MM.1S (cell line): Measurements from ENCODE around the gene NFE2L3.
"Not testable (repeated sequence)": the region's sequence is repeated elsewhere in the genome, so short reads cannot be mapped to it uniquely, and the experiment has no call there.

Experiments used
- DNase-seq: peaks from one replicate; pipeline ENCODE4 v3.0.0-alpha.2; 2015
- H2AFZ ChIP-seq: fragments of 300-600 bp; sonication (generic); 2 replicates; pipeline ENCODE4 v1.6.0; 2016; ENCODE audit warnings: antibody characterized with exemption, low read length
- H3F3A ChIP-seq: fragments of 300-600 bp; sonication (generic); 2 replicates; pipeline ENCODE4 v1.6.1; 2016; ENCODE audit warnings: mild to moderate bottlenecking, antibody characterized with exemption, low read length, moderate library complexity, mixed read lengths; ENCODE audit not compliant: insufficient read depth
- H3K27ac ChIP-seq: fragments of 300-600 bp; sonication (generic); 2 replicates; pipeline ENCODE4 v1.5.1; 2016; ENCODE audit warnings: mild to moderate bottlenecking, low read length
- H3K27me3 ChIP-seq: fragments of 300-600 bp; sonication (generic); replicated peaks from 2 replicates; pipeline ENCODE4 v1.6.0; 2016; ENCODE audit warnings: low read length; ENCODE audit not compliant: insufficient read depth
- H3K36me3 ChIP-seq: fragments of 300-600 bp; sonication (generic); replicated peaks from 2 replicates; pipeline ENCODE4 v1.6.1; 2016; ENCODE audit warnings: mild to moderate bottlenecking, low read length, mixed read lengths; ENCODE audit not compliant: insufficient read depth
- H3K4me1 ChIP-seq: fragments of 300-600 bp; sonication (generic); 2 replicates; pipeline ENCODE4 v1.6.1; 2016; ENCODE audit warnings: low read length, mixed read lengths
- H3K4me2 ChIP-seq: fragments of 300-600 bp; sonication (generic); 2 replicates; pipeline ENCODE4 v1.6.0; 2016; ENCODE audit warnings: low read depth, low read length
- H3K4me3 ChIP-seq: fragments of 300-600 bp; sonication (generic); 2 replicates; pipeline ENCODE4 v1.5.1; 2016; ENCODE audit warnings: low read length, mixed read lengths
- H3K79me2 ChIP-seq: fragments of 300-600 bp; sonication (generic); 2 replicates; pipeline ENCODE4 v1.6.1; 2016; ENCODE audit warnings: mixed run types, low read length, mixed read lengths
- H3K9ac ChIP-seq: fragments of 300-600 bp; sonication (generic); 2 replicates; pipeline ENCODE4 v1.6.1; 2016; ENCODE audit warnings: low read length, mixed read lengths
- H3K9me2 ChIP-seq: fragments of 300-600 bp; sonication (generic); replicated peaks from 2 replicates; pipeline ENCODE4 v1.6.1; 2016; ENCODE audit warnings: mild to moderate bottlenecking, low read length, mixed read lengths; ENCODE audit not compliant: insufficient read depth
- H3K9me3 ChIP-seq: fragments of 300-600 bp; sonication (generic); replicated peaks from 2 replicates; pipeline ENCODE4 v1.6.1; 2016; ENCODE audit warnings: mild to moderate bottlenecking, low read length, mixed read lengths; ENCODE audit not compliant: insufficient read depth
- H4K20me1 ChIP-seq: fragments of 300-600 bp; sonication (generic); 2 replicates; pipeline ENCODE4 v1.6.1; 2016; ENCODE audit warnings: mild to moderate bottlenecking, low read length, moderate library complexity, mixed read lengths; ENCODE audit not compliant: insufficient read depth
- CTCF ChIP-seq: fragments of 300-600 bp; sonication (generic); IDR thresholded peaks from 2 replicates; pipeline ENCODE4 v1.5.1; 2016; ENCODE audit warnings: antibody characterized with exemption, low read length, mixed read lengths
- EZH2 ChIP-seq: fragments of 300-600 bp; sonication (generic); optimal IDR thresholded peaks from 2 replicates; pipeline ENCODE3; 2017; ENCODE audit warnings: low read depth, mild to moderate bottlenecking, antibody characterized with exemption, low read length, mixed read lengths
- EZH2phosphoT487 ChIP-seq: fragments of 300-600 bp; sonication (generic); IDR thresholded peaks from 2 replicates; pipeline ENCODE4 v1.6.1; 2018; ENCODE audit warnings: antibody characterized with exemption, low read length

The NFE2L3 gene

GRCh38 chr7:26191974-26192479 lies 40.0 kb downstream of the NFE2L3 start:
- no peak overlapping the region for H3K9ac ChIP-seq
- TF ChIP-seq EZH2 (no peak), EZH2phosphoT487 (no peak), CTCF (no peak)
- H3K9me2 ChIP-seq: no peaks in the 10 kb centered on the region
- H3K9me3 ChIP-seq: no peaks in the 10 kb centered on the region
- peaks cover 60% of the 10 kb centered on the region for H3K36me3 ChIP-seq
- no peaks in the 10 kb centered on the region for H3K27me3 ChIP-seq
- H3K27ac ChIP-seq: no peak overlapping the region
- H3K79me2 ChIP-seq: peaks cover 98% of the 10 kb centered on the region
- peaks cover 80% of the 10 kb centered on the region for H3K4me1 ChIP-seq
- H4K20me1 ChIP-seq: peaks cover 92% of the 10 kb centered on the region
- H3K4me2 ChIP-seq: no peak overlapping the region
- no peak overlapping the region for H2AFZ ChIP-seq
- H3K4me3 ChIP-seq: no peak overlapping the region
- H3F3A ChIP-seq: peaks cover 95% of the 10 kb centered on the region
- no peak for DNase-seq

GRCh38 chr7:26192485-26193087 lies 40.6 kb downstream of the NFE2L3 start:
- Histone ChIP-seq H3K27ac (no peak overlapping the region), H3K79me2 (peaks cover 98% of the 10 kb centered on the region)
- TF ChIP-seq EZH2phosphoT487 (no peak), EZH2 (no peak), CTCF (no peak)

GRCh38 chr7:26193432-26194207 lies 41.6 kb downstream of the NFE2L3 start:
- peaks cover 95% of the 10 kb centered on the region for H3F3A ChIP-seq
- peaks cover 65% of the 10 kb centered on the region for H3K36me3 ChIP-seq
- DNase-seq: no peak
- H3K4me1 ChIP-seq: peaks cover 68% of the 10 kb centered on the region
- peaks cover 98% of the 10 kb centered on the region for H3K79me2 ChIP-seq
- no peak overlapping the region for H3K27ac ChIP-seq
- H4K20me1 ChIP-seq: peaks cover 94% of the 10 kb centered on the region
- H3K4me2 ChIP-seq: no peak overlapping the region; the same call in 1 of the 2 replicates
- no peaks in the 10 kb centered on the region for H3K27me3 ChIP-seq
- H3K9ac ChIP-seq: no peak overlapping the region
- no peaks in the 10 kb centered on the region for H3K9me3 ChIP-seq
- H3K9me2 ChIP-seq: no peaks in the 10 kb centered on the region
- H3K4me3 ChIP-seq: no peak overlapping the region
- no peak overlapping the region for H2AFZ ChIP-seq
- TF ChIP-seq EZH2phosphoT487: no peak
- no peak for TF ChIP-seq CTCF
- TF ChIP-seq EZH2: no peak

More at GRCh38 chr7:26192485-26193087, 40.6 kb downstream of the NFE2L3 start:
- H4K20me1 ChIP-seq: peaks cover 92% of the 10 kb centered on the region
- H3K4me2 ChIP-seq: no peak overlapping the region
- H3K36me3 ChIP-seq: peaks cover 66% of the 10 kb centered on the region
- peaks cover 95% of the 10 kb centered on the region for H3F3A ChIP-seq
- H2AFZ ChIP-seq: no peak overlapping the region
- no peaks in the 10 kb centered on the region for H3K9me2 ChIP-seq
- H3K9ac ChIP-seq: no peak overlapping the region
- no peak overlapping the region for H3K4me3 ChIP-seq
- no peaks in the 10 kb centered on the region for H3K9me3 ChIP-seq
- peaks cover 78% of the 10 kb centered on the region for H3K4me1 ChIP-seq
- no peak for DNase-seq
- H3K27me3 ChIP-seq: no peaks in the 10 kb centered on the region

GRCh38 chr7:26194764-26195163 lies 42.8 kb downstream of the NFE2L3 start:
- not testable (repeated sequence) for H3K9ac ChIP-seq, H3K27ac ChIP-seq, H3K4me2 ChIP-seq, H2AFZ ChIP-seq, H3K27me3 ChIP-seq, H3K4me3 ChIP-seq, H3K9me2 ChIP-seq, H3K9me3 ChIP-seq, DNase-seq
- H3F3A ChIP-seq: peaks cover 95% of the 10 kb centered on the region
- H3K36me3 ChIP-seq: peaks cover 65% of the 10 kb centered on the region
- peaks cover 94% of the 10 kb centered on the region for H4K20me1 ChIP-seq
- H3K4me1 ChIP-seq: peaks cover 57% of the 10 kb centered on the region
- peaks cover 98% of the 10 kb centered on the region for H3K79me2 ChIP-seq
